BJ (cell line): ENCODE measurements around the gene TBC1D9B. TPM values are rescaled to one million over a fixed set of nuclear protein-coding genes. Genes with fewer than 3 reads are reported as not detected.

ENCODE experiments used
- CTCF ChIA-PET: fragments of 350-600 bp; formaldehyde crosslinking; extraction: SDS; loops from one replicate; lab custom pipeline; 2021; ENCODE audit warnings: antibody characterized with exemption, inconsistent platforms; lab: Yijun Ruan, JAX
- POLR2A ChIA-PET: fragments of 300-600 bp; sonication (Branson Sonifier 250); formaldehyde crosslinking; extraction: SDS; loops from one replicate; lab custom pipeline; 2021; ENCODE audit warnings: antibody characterized with exemption; lab: Charles Lee
- DNase-seq: peaks from one replicate; pipeline ENCODE4 v3.0.0-alpha.2; 2011; ENCODE audit warnings: low read depth
- H3K27me3 ChIP-seq: 2 replicates; pipeline ENCODE4 v1.6.0; 2011; ENCODE audit warnings: low read length; ENCODE audit not compliant: control insufficient read depth, insufficient read depth
- H3K36me3 ChIP-seq: 2 replicates; pipeline ENCODE4 v1.5.1; 2011; ENCODE audit warnings: low read length; ENCODE audit not compliant: control insufficient read depth, insufficient read depth
- H3K4me3 ChIP-seq: 2 replicates; pipeline ENCODE4 v1.5.1; 2011; ENCODE audit warnings: low read depth, mild to moderate bottlenecking, control low read depth, low read length
- polyA plus RNA-seq: library from polyadenylated mRNA; depleted of rRNA; stranded (reverse); fragments of >200 nt; gene quantifications from 2 replicates; pipeline ENCODE4 v1.2.3, GENCODE V29; 2011
- TF ChIP-seq, protein P1 (sequence below): IDR thresholded peaks from 2 replicates; pipeline ENCODE4 v1.5.1; 2011; ENCODE audit warnings: low read depth, mild to moderate bottlenecking, control low read depth, inconsistent platforms, low read length, moderate library complexity; ENCODE audit not compliant: insufficient read depth

TBC1D9B gene
- polyA plus RNA-seq, 1 experiment, result 89.0 TPM

- no peak for DNase-seq
- Histone ChIP-seq H3K27me3 (no peaks in the 10 kb centered on the region; the same call in 1 of the 2 replicates), H3K4me3 (no peak overlapping the region), H3K36me3 (no peaks in the 10 kb centered on the region)
- CTCF ChIA-PET, result interaction anchor here (0.9 to 1.1 kb wide), 2 partner anchors 10 to 15 kb away, joined by 4 to 5 read pairs; no protein-coding TSS in a partner anchor
- TF ChIP-seq, protein P1, sequence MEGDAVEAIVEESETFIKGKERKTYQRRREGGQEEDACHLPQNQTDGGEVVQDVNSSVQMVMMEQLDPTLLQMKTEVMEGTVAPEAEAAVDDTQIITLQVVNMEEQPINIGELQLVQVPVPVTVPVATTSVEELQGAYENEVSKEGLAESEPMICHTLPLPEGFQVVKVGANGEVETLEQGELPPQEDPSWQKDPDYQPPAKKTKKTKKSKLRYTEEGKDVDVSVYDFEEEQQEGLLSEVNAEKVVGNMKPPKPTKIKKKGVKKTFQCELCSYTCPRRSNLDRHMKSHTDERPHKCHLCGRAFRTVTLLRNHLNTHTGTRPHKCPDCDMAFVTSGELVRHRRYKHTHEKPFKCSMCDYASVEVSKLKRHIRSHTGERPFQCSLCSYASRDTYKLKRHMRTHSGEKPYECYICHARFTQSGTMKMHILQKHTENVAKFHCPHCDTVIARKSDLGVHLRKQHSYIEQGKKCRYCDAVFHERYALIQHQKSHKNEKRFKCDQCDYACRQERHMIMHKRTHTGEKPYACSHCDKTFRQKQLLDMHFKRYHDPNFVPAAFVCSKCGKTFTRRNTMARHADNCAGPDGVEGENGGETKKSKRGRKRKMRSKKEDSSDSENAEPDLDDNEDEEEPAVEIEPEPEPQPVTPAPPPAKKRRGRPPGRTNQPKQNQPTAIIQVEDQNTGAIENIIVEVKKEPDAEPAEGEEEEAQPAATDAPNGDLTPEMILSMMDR, result no peak
- POLR2A ChIA-PET, result no interaction called here
Measured at GRCh38 chr5:179914032-179914755, 6.5 kb upstream of the TBC1D9B start.

DNA sequence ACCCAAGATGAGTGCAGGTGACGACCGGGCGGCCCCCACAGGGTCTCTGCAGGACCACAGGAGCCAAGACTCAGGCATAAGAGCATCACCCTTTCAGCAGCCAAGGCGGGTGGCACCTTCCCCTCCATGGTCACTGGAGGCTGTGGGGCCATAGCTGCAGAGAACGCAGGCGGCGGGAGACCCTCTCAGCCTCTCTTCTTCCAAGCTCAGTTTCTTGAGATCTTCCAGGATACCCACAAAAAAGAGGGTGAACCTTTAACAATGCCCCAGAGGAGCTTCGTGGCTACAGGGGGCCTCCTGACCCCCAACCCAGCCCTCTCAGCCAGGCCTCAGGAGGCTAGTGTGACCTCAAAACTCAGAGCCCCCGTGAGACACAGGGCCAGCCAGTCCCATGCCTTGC lies 5.8 kb upstream of the TBC1D9B start:
- no peak overlapping the region for H3K4me3 ChIP-seq
- TF ChIP-seq, protein P1, result no peak
- H3K27me3 ChIP-seq, result no peaks in the 10 kb centered on the region; the same call in 1 of the 2 replicates
- POLR2A ChIA-PET, result no interaction called here
- CTCF ChIA-PET, result interaction anchor here (0.9 kb wide), 1 partner anchor 16 kb away, joined by 4 read pairs; no protein-coding TSS in a partner anchor
- no peaks in the 10 kb centered on the region for H3K36me3 ChIP-seq
- no peak for DNase-seq

DNA sequence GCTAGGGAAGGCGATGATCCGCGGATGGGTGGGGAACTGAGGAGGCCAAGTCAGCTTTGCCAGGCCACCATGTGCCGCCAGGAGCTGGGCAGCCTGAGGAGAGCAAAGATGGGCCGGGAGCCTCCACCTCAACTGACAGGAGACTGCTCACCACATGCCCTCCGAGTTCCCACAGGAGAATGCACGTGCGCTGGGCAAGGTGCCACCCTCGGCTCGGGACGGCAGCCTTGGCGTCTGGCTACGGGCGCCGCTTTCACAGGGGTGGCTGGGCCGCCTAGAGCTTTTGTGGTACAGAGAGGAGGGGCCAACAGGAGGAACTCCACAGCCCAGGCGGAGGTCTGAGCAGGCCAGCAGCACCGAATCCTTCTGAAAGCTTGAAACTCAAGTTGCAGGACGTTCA lies 5.3 kb upstream of the TBC1D9B start:
- no peaks in the 10 kb centered on the region for H3K36me3 ChIP-seq
- POLR2A ChIA-PET, result no interaction called here
- CTCF ChIA-PET, result no interaction called here
- DNase-seq, result no peak
- no peaks in the 10 kb centered on the region; the same call in 1 of the 2 replicates for H3K27me3 ChIP-seq
- TF ChIP-seq, protein P1, result no peak
- no peak overlapping the region for H3K4me3 ChIP-seq

GRCh38 chr5:179912386-179912785 lies 4.7 kb upstream of the TBC1D9B start:
- ChIA-PET POLR2A (no interaction called here), CTCF (no interaction called here)
- Histone ChIP-seq H3K36me3 (no peaks in the 10 kb centered on the region), H3K4me3 (no peak overlapping the region), H3K27me3 (no peaks in the 10 kb centered on the region; the same call in 1 of the 2 replicates)
- TF ChIP-seq, protein P1, result no peak
- DNase-seq, result no peak

- no peaks in the 10 kb centered on the region for H3K27me3 ChIP-seq
- ChIA-PET CTCF (interaction anchor here (0.7 to 1.5 kb wide), 3 partner anchors 12 to 116 kb away, joined by 3 to 12 read pairs (median 3); no protein-coding TSS in a partner anchor), POLR2A (no interaction called here)
- H3K4me3 ChIP-seq, result no peak overlapping the region
- peaks cover 4% of the 10 kb centered on the region; the same call in 1 of the 2 replicates for H3K36me3 ChIP-seq
- no peak for DNase-seq
- TF ChIP-seq, protein P1, result no peak
Measured at GRCh38 chr5:179909224-179909623, 1.5 kb upstream of the TBC1D9B start.
